Activated CD4-positive, alpha-beta T cell treated with anti-CD3 and anti-CD28 coated beads for 36 hours (primary cell): ENCODE measurements around the gene MGAT4A. TPM values are rescaled to one million over a fixed set of nuclear protein-coding genes. Genes with fewer than 3 reads are reported as not detected.
"Not testable (repeated sequence)": the region's sequence is repeated elsewhere in the genome, so short reads cannot be mapped to it uniquely, and the experiment has no call there.

ENCODE experiments used
- ATAC-seq: fragments of 200-7000 bp; cut with Tn5 transposase; one replicate; pipeline ENCODE4 v1.10.0; 2021; ENCODE audit warnings: mild to moderate bottlenecking, moderate library complexity
- CTCF ChIA-PET: fragments of 350-600 bp; sonication (Branson Sonifier 250); formaldehyde crosslinking; loops from one replicate; lab custom pipeline; 2021; ENCODE audit warnings: antibody characterized with exemption; lab: Charles Lee
- POLR2A ChIA-PET: fragments of 350-600 bp; sonication (Branson Sonifier 250); formaldehyde crosslinking; loops from one replicate; lab custom pipeline; 2021; ENCODE audit warnings: antibody characterized with exemption, inconsistent platforms; lab: Charles Lee
- DNase-seq: peaks from one replicate; pipeline ENCODE4 v3.0.0-alpha.2; 2020
- H3K27ac Mint-ChIP-seq: one replicate; pipeline ENCODE4 v1.8.0; 2021; ENCODE audit warnings: mixed read lengths
- H3K27me3 Mint-ChIP-seq: one replicate; pipeline ENCODE4 v1.8.0; 2021; ENCODE audit warnings: mixed read lengths
- H3K36me3 Mint-ChIP-seq: one replicate; pipeline ENCODE4 v1.8.0; 2021; ENCODE audit warnings: low read depth, mixed read lengths
- H3K4me1 Mint-ChIP-seq: one replicate; pipeline ENCODE4 v1.8.0; 2021; ENCODE audit warnings: mixed read lengths
- H3K4me3 Mint-ChIP-seq: one replicate; pipeline ENCODE4 v1.8.0; 2021; ENCODE audit warnings: mild to moderate bottlenecking, moderate library complexity, mixed read lengths
- H3K9me3 Mint-ChIP-seq: one replicate; pipeline ENCODE4 v1.8.0; 2021; ENCODE audit warnings: low read depth, mixed read lengths
- intact Hi-C, 2 experiments: fragments of 100-400 bp; cut with DNase I in 1 of 2; cut with micrococcal nuclease in 1 of 2; formaldehyde crosslinking; loops; one replicate each; pipeline versions ENCODE4 v1.14.2 to v1.15.1; 2022 to 2024; cut with DNase I, micrococcal nuclease
- total RNA-seq, 2 experiments: library from RNA; stranded (reverse); gene quantifications; one replicate each; pipeline ENCODE4 v1.2.3, GENCODE V29; 2021

The MGAT4A gene
- total RNA-seq, 2 experiments from 2014 or later, result 49.4 to 67.5 TPM

GRCh38 chr2:98731894-98732349 lies 990 bp upstream of the MGAT4A start:
- H3K27me3 Mint-ChIP-seq, result no peaks in the 10 kb centered on the region
- ATAC-seq, result no peak
- POLR2A ChIA-PET, result interaction anchor here (0.7 to 2.3 kb wide), 2 partner anchors 39 to 68 kb away, joined by 3 to 16 read pairs; no protein-coding TSS in a partner anchor
- intact Hi-C loops, result loop anchor here (1.0 to 5.0 kb wide), 8 partner anchors 39 to 605 kb away; partner anchors contain the start of genes C2orf15 (in 1 of the 2), EIF5B (in 1 of the 2) and TXNDC9 (in 1 of the 2)
- H3K36me3 Mint-ChIP-seq, result peaks cover 2% of the 10 kb centered on the region
- CTCF ChIA-PET, result interaction anchor here (0.7 to 4.6 kb wide), 9 partner anchors 8 to 180 kb away, joined by 3 to 19 read pairs (median 5); no protein-coding TSS in a partner anchor
- peak overlapping the region; percentile 88 for H3K4me3 Mint-ChIP-seq
- peaks cover 67% of the 10 kb centered on the region for H3K4me1 Mint-ChIP-seq
- peak overlapping the region; percentile 93 for H3K27ac Mint-ChIP-seq
- no peak for DNase-seq
- no peaks in the 10 kb centered on the region for H3K9me3 Mint-ChIP-seq

- H3K36me3 Mint-ChIP-seq, result peaks cover 7% of the 10 kb centered on the region
- H3K4me3 Mint-ChIP-seq, result peak overlapping the region; percentile 81
- CTCF ChIA-PET, result interaction anchor here (0.8 to 4.6 kb wide), 11 partner anchors 9 to 98 kb away, joined by 3 to 19 read pairs (median 4); no protein-coding TSS in a partner anchor
- no peaks in the 10 kb centered on the region for H3K9me3 Mint-ChIP-seq
- no peak overlapping the region for H3K27ac Mint-ChIP-seq
- intact Hi-C loops, result loop anchor here in 1 of 2 experiments (1.0 to 5.0 kb wide), 9 partner anchors 38 to 606 kb away; partner anchors contain the start of genes C2orf15, EIF5B and TXNDC9
- DNase-seq (peak; percentile 81), ATAC-seq (peak; percentile 53)
- POLR2A ChIA-PET, result interaction anchor here (0.6 to 2.3 kb wide), 8 partner anchors 10 to 106 kb away, joined by 3 to 16 read pairs (median 4); no protein-coding TSS in a partner anchor
- H3K27me3 Mint-ChIP-seq, result no peaks in the 10 kb centered on the region
- H3K4me1 Mint-ChIP-seq, result peaks cover 68% of the 10 kb centered on the region
Observed at GRCh38 chr2:98730707-98731040, 258 bp downstream of the MGAT4A start.

GRCh38 chr2:98730053-98730706 lies 752 bp downstream of the MGAT4A start:
- Mint-ChIP-seq H3K4me3 (peak overlapping the region; percentile 81), H3K27ac (peak overlapping the region; percentile 77), H3K9me3 (no peaks in the 10 kb centered on the region), H3K27me3 (no peaks in the 10 kb centered on the region), H3K36me3 (peaks cover 9% of the 10 kb centered on the region), H3K4me1 (peaks cover 71% of the 10 kb centered on the region)
- ATAC-seq (peak; percentile 46), DNase-seq (peak; percentile 81)
- ChIA-PET POLR2A (interaction anchor here (0.6 to 1.3 kb wide), 9 partner anchors 8 to 341 kb away, joined by 3 to 7 read pairs (median 4); no protein-coding TSS in a partner anchor), CTCF (interaction anchor here (0.8 to 4.6 kb wide), 11 partner anchors 9 to 99 kb away, joined by 3 to 19 read pairs (median 4); no protein-coding TSS in a partner anchor)
- intact Hi-C loops, result loop anchor here in 1 of 2 experiments (1.0 to 5.0 kb wide), 8 partner anchors 37 to 607 kb away; partner anchors contain the start of genes EIF5B and TXNDC9

GRCh38 chr2:98729652-98730051 lies 1.3 kb downstream of the MGAT4A start:
- intact Hi-C loops, result loop anchor here (1.0 to 5.0 kb wide), 10 partner anchors 17 to 607 kb away; partner anchors contain the start of genes EIF5B (in 1 of the 2) and TXNDC9 (in 1 of the 2)
- Mint-ChIP-seq H3K4me1 (peaks cover 71% of the 10 kb centered on the region), H3K4me3 (peak overlapping the region; percentile 81), H3K9me3 (no peaks in the 10 kb centered on the region), H3K27ac (peak overlapping the region; percentile 77), H3K27me3 (no peaks in the 10 kb centered on the region), H3K36me3 (peaks cover 15% of the 10 kb centered on the region)
- ATAC-seq (no peak), DNase-seq (no peak)
- POLR2A ChIA-PET, result interaction anchor here (0.6 to 1.3 kb wide), 6 partner anchors 8 to 342 kb away, joined by 3 to 5 read pairs (median 4); no protein-coding TSS in a partner anchor
- CTCF ChIA-PET, result interaction anchor here (0.9 to 4.6 kb wide), 8 partner anchors 9 to 95 kb away, joined by 3 to 19 read pairs (median 4); no protein-coding TSS in a partner anchor

- peaks cover 71% of the 10 kb centered on the region for H3K4me1 Mint-ChIP-seq
- peaks cover 25% of the 10 kb centered on the region for H3K36me3 Mint-ChIP-seq
- POLR2A ChIA-PET, H3K9me3 Mint-ChIP-seq, ATAC-seq, DNase-seq, H3K27me3 Mint-ChIP-seq: not testable (repeated sequence)
- CTCF ChIA-PET, result interaction anchor here (1.0 to 3.3 kb wide), 3 partner anchors 22 to 79 kb away, joined by 3 to 14 read pairs (median 4); no protein-coding TSS in a partner anchor
- intact Hi-C loops, result loop anchor here in 1 of 2 experiments (2.0 to 5.0 kb wide), 2 partner anchors 35 to 109 kb away; no protein-coding TSS in a partner anchor
- peak overlapping the region; percentile 88 for H3K27ac Mint-ChIP-seq
- peak overlapping the region; percentile 81 for H3K4me3 Mint-ChIP-seq
Observed at GRCh38 chr2:98728088-98728718, 2.7 kb downstream of the MGAT4A start.

- H3K27me3 Mint-ChIP-seq, result no peaks in the 10 kb centered on the region
- peak overlapping the region; percentile 81 for H3K4me3 Mint-ChIP-seq
- ChIA-PET CTCF (interaction anchor here (1.3 to 3.3 kb wide), 4 partner anchors 9 to 78 kb away, joined by 4 to 14 read pairs (median 7); no protein-coding TSS in a partner anchor), POLR2A (interaction anchor here (0.6 kb wide), 1 partner anchor 68 kb away, joined by 5 read pairs; no protein-coding TSS in a partner anchor)
- DNase-seq (no peak), ATAC-seq (no peak)
- no peaks in the 10 kb centered on the region for H3K9me3 Mint-ChIP-seq
- peaks cover 71% of the 10 kb centered on the region for H3K4me1 Mint-ChIP-seq
- H3K36me3 Mint-ChIP-seq, result peaks cover 31% of the 10 kb centered on the region
- H3K27ac Mint-ChIP-seq, result peak overlapping the region; percentile 49
- intact Hi-C loops, result loop anchor here in 1 of 2 experiments (2.0 to 5.0 kb wide), 5 partner anchors 15 to 110 kb away; no protein-coding TSS in a partner anchor
Observed at GRCh38 chr2:98727369-98728087, 3.4 kb downstream of the MGAT4A start.

GRCh38 chr2:98726735-98727368 lies 4.1 kb downstream of the MGAT4A start:
- Mint-ChIP-seq H3K27ac (peak overlapping the region; percentile 49), H3K4me3 (peak overlapping the region; percentile 81), H3K9me3 (peaks cover 2% of the 10 kb centered on the region), H3K27me3 (no peaks in the 10 kb centered on the region), H3K4me1 (peaks cover 71% of the 10 kb centered on the region), H3K36me3 (peaks cover 37% of the 10 kb centered on the region)
- DNase-seq, result no peak
- ChIA-PET POLR2A (interaction anchor here (0.6 kb wide), 1 partner anchor 67 kb away, joined by 5 read pairs; no protein-coding TSS in a partner anchor), CTCF (interaction anchor here (0.6 to 3.3 kb wide), 6 partner anchors 9 to 86 kb away, joined by 3 to 14 read pairs (median 6); no protein-coding TSS in a partner anchor)
- ATAC-seq, result no peak
- intact Hi-C loops, result loop anchor here in 1 of 2 experiments (2.0 to 5.0 kb wide), 4 partner anchors 14 to 110 kb away; no protein-coding TSS in a partner anchor

GRCh38 chr2:98726205-98726604 lies 4.7 kb downstream of the MGAT4A start:
- DNase-seq (no peak), ATAC-seq (no peak)
- peaks cover 73% of the 10 kb centered on the region for H3K4me1 Mint-ChIP-seq
- H3K36me3 Mint-ChIP-seq, result peaks cover 40% of the 10 kb centered on the region
- peak overlapping the region; percentile 49 for H3K27ac Mint-ChIP-seq
- ChIA-PET CTCF (interaction anchor here (0.7 to 3.3 kb wide), 6 partner anchors 8 to 110 kb away, joined by 3 to 14 read pairs (median 6); no protein-coding TSS in a partner anchor), POLR2A (no interaction called here)
- peaks cover 2% of the 10 kb centered on the region for H3K9me3 Mint-ChIP-seq
- intact Hi-C loops, result loop anchor here in 1 of 2 experiments (2.0 to 5.0 kb wide), 4 partner anchors 13 to 111 kb away; no protein-coding TSS in a partner anchor
- H3K27me3 Mint-ChIP-seq, result no peaks in the 10 kb centered on the region
- H3K4me3 Mint-ChIP-seq, result peak overlapping the region; percentile 81

- peaks cover 81% of the 10 kb centered on the region for H3K4me1 Mint-ChIP-seq
Observed at GRCh38 chr2:98720286-98720685, 10.6 kb downstream of the MGAT4A start.

More at GRCh38 chr2:98720286-98720685, 10.6 kb downstream of the MGAT4A start:
- Mint-ChIP-seq H3K4me3 (no peak overlapping the region), H3K27ac (peak overlapping the region; percentile 28), H3K9me3 (peaks cover 7% of the 10 kb centered on the region), H3K27me3 (no peaks in the 10 kb centered on the region), H3K36me3 (peaks cover 58% of the 10 kb centered on the region)
- ATAC-seq, result no peak
- POLR2A ChIA-PET, result interaction anchor here (0.8 kb wide), 1 partner anchor 10 kb away, joined by 3 read pairs; the partner anchor contains the start of gene MGAT4A
- no peak for DNase-seq
- intact Hi-C loops, result no loop called here
- CTCF ChIA-PET, result interaction anchor here (0.6 to 4.2 kb wide), 10 partner anchors 9 to 206 kb away, joined by 3 to 19 read pairs (median 3); partner anchors contain the start of gene MGAT4A
